ENCODE data around the gene TFB2M.
"Not testable (repeated sequence)": the region's sequence is repeated elsewhere in the genome, so short reads cannot be mapped to it uniquely, and the experiment has no call there.

The TFB2M gene

DNA sequence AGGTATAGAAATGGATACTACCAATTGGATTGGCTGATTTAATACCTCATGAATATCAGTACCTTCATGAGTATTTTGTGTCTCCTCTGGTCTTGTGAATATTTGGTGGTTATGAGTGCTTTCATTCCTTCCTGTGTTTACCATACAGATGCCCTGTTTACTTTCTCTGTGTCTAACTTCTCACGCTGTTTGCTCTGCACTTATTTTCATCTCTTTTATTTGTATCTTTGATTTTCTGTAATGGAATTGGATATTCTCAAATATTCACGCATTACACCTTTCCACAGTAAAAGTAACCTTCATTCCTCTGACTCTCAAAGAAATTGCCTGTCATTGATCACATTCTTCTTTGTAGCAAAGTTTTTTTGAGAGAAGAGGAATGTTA lies 17.0 kb upstream of the TFB2M start:
- DNase-seq (ENCODE audit: low read depth), result no peak

DNA sequence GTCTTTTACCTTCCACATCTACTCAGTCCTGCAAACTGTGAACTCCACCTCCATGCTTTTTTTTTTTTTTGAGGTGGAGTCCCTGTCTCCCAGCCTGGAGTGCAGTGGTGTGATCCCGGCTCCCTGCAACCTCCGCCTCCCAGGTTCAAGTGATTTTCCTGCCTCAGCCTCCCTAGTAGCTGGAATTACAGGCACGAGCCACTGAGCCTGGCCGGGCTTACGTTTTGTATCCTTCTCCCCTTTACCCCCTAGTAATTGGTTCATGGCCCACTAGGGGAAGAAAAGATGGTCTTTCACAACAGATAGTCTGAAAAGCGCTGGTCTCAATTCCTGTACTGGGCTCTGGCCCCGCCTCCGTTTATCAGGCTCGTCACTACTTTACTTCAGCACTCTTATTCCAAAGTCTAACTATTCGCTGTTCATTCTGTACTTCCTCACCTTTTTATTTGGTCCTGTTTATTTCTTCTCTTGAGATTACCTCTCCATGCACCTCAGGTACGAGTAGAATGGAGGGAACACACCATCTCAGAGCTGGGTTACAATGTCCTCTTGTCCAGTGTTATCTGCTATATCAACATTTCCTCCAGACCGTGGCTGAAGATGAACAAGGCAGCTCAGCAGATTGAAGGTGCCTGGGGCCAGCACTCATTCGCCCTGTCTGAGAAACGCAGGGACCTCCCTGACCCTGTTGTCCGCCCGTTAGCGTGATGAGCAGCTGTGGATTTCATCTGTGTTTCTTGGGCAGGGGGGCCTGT lies 16.4 kb upstream of the TFB2M start:
- DNase-seq (ENCODE audit: low read depth), result no peak

DNA sequence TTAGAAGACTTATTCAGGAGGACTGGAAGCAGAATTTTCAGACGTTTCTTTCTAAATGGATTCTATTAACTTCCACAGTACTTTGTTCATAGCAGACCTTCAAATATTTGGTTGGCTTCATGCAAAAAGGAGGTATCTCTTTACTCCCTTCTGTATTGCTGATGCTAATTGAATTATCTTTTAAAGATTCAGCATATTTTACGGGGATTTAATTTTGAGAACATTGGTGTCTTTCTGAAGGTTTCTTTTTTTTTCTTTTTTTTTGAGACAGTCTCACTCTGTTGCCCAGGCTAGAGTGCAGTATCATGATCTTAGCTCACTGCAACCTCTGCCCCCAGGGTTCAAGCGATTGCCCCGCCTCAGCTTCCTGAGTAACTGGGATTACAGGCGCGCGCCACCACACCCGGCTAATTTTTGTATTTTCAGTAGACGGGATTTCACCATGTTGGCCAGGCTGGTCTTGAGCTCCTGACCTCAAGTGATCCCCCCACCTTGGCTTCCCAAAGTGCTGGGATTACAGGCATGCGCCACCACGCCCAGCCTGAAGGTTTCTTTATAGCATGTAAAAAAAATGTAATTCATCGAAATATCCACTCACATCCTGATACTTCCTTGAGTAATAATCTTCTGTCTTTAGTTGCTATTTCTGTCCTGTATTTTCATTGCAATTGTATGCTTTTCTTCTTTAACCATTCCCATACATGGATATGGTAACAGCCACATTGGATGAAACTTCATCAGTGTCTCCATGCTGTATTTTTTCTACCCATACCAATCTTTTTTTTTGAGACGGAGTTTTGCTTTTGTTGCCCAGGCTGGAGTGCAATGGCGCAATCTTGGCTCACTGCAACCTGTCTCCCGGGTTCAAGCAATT lies 14.7 kb upstream of the TFB2M start:
- no peak for DNase-seq (ENCODE audit: low read depth)

DNA sequence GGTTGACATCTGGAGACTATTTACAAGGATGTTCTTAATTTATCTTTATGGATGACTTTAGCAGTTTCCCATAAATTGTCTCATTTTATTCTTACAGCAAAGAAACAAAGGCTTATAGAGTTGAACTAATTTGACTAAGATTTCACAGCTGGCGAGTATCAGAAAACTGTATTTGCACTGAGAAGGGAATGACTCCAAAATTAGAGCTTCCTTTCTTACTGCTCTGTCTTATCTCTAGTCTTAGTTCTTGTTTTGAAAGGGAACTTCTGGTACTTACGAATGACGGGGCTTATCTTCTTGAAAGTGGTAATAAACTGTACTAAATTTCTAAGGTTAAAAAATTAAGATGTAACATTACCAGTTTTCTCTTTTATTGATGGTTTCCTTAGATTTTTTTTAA lies 13.8 kb upstream of the TFB2M start:
- no peak for DNase-seq (ENCODE audit: low read depth)

DNA sequence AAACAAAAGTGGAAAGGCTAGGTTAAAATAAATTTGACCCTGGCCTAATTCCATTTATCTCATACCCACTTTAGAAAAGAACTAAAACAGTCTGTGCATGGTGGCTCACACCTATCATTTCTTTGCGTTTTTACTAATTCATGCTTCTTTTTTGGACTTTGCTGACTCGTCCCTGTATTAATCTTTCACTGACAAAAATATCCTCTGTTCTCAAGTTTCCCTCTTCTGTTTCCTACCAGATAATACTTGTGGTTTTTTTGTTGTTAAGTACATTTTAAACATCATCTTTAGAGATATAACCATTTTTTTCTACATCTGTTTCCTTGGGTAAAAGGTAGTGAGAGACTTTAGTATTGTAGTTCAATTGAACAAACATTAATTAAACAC lies 11.7 kb upstream of the TFB2M start:
- DNase-seq (ENCODE audit: low read depth), result no peak

DNA sequence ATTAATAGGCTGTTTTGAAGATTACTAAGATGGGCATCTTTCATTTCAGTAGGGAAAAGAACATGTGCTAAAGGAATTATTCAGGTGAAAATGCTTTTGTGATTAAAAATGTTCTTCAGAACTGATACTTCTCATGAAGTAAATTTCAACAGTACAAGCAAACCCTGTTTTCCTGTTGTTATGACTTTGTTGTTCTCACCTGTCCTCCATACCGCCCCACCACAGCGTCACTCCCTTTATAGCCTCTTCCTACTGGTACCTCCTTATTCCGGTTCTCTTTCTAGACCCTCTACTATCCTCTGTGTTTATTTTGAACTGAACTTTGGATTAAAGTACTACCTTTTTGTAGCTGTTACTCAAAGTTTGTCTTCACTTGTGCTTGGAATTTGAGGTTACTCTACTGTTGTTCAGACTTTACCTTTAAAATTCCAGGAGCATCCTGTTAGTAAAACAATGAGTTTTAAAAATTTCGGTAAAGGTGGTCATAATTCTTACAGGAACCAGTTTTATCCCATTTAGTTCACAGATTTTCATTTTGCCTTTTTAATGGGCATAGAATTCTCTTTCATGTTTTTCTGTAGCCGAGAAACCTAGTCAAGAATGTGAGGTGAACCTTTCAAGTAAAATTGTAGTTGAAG lies 11.1 kb upstream of the TFB2M start:
- no peak for DNase-seq (ENCODE audit: low read depth)

DNA sequence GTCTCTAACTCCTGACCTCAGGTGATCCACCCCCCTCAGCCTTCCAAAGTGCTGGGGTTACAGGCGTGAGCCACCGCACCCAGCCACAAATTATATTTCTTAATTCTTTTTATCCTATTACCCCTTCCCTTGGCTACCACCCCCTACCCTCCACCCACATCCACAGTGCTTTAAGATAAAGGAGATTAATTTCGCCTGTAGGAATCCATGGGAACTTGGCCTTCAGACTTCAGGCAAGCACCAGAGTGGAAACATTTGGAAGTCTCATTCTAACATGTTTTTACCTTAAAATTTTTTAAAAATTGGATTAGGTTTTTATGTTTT lies 10.6 kb upstream of the TFB2M start:
- no peak for DNase-seq (ENCODE audit: low read depth)

DNA sequence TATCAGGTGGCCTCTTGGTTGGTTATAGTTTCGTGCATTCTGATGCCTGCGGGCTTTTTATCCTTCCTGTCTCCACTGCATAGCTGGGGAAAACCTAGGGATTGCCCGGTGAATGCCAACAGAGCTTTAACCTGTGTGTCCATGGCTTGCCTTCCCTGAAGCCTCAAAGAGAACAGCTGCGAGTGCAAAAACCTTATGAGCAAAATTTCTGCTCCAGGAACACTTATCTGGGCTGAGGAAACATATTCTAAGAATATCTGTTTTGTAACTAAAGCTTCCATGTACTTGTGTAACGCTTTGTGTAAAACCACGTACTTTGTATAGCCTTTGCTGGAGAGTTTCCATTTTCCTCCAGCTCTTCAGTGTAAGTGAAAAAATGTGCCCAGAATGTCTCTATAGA lies 7.4 kb upstream of the TFB2M start:
- no peak for DNase-seq (ENCODE audit: low read depth)

DNA sequence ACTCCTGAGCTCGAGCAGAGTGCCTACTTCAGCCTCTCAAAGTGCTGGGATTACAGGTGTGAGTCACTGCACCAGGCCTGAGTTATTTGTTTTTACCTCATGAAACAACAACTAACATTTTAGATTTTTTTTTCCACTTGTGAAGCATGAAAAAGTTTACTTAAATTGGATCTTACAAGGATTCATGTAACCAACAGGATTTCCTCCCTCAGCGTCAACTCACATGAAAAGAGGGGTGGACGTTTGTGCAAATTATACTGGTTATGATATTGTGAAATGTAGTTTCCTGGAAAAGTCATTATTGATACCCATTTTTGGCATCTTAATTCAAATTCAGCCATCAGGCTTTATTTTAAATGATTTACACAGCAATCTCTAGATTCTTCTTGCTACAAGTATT lies 6.7 kb upstream of the TFB2M start:
- DNase-seq (ENCODE audit: low read depth), result no peak

DNA sequence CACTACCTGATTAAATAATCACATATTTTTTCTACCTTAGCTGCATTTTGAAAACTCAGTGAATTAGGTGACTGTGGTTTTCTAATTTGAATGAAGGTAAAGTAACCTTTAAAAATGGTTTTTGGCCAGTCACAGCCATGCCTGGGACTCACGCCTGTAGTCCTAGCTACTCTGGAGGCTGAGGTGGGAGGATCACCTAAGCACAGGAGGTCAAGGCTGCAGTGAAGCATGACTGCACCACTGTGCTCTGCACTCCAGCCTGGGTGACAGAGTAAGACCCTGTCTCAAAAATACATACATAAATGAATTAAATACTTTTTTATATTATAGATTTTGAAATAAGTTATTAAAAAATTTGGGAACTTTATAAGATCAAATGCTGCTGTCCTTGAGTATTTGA lies 5.9 kb upstream of the TFB2M start:
- no peak for DNase-seq (ENCODE audit: low read depth)

DNA sequence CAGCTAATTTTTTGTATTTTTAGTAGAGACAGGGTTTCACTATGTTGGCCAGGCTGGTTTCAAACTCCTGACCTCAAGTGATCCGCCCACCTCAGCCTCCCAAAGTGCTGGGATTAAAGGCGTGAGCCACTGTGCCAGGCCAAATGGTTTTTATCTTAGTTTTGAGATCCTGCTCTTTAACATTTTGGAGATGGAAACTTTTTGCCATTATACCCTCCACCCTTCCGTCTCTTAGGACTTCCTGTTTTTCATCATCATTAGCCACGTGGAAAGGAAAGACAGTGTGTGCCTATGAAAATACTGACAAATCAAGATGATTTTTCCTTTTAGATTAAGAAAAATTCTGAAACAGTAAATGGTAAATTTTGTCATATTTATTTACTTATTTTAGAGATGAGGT lies 5.2 kb upstream of the TFB2M start:
- not testable (repeated sequence) for DNase-seq (ENCODE audit: low read depth)

DNA sequence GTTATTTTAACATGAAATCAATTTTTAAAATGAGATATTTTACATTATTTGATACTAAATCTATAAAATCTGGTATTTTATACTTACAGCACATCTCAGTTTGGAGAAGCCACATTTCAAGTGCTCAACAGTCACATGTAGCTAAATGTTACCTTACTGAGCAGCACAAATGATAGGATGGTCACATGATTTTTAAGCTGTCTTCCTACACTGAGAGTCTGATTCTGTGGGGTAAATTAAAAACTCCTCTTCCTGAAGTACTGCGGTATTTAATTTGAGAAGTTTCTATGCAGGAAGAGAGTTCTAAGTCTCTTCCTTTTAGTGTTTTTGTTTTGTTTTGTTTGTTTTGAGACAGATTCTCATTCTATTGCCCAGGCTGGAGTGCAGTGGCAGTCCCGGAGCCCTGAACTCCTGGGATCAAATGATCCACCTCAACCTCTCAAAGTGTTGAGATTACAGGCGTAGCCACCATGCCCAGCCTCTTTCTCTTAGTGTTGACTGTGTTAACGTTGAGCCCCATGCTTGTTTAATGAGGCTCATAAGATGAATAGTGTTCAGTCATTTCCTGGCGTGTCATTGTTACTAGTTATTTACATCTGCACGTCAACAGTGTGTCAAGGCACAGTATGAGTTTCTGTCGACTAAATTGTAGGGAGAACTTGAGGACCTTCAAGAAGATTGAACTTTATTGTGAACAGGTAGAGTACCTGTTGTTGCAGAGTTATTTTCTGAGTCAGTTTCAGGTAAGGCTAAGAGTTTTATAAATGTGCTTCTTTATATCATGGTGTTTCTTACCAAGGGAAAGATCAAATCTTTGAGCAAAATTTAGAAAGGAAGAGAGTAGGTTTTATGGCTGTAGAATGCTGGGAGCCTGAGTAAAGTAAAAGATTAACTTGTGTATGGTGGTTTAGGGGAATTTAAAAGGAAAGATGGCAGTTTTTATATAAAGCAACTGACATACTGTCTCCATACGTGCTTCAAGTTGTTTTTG lies 3.5 kb upstream of the TFB2M start:
- no peak for DNase-seq (ENCODE audit: low read depth)

DNA sequence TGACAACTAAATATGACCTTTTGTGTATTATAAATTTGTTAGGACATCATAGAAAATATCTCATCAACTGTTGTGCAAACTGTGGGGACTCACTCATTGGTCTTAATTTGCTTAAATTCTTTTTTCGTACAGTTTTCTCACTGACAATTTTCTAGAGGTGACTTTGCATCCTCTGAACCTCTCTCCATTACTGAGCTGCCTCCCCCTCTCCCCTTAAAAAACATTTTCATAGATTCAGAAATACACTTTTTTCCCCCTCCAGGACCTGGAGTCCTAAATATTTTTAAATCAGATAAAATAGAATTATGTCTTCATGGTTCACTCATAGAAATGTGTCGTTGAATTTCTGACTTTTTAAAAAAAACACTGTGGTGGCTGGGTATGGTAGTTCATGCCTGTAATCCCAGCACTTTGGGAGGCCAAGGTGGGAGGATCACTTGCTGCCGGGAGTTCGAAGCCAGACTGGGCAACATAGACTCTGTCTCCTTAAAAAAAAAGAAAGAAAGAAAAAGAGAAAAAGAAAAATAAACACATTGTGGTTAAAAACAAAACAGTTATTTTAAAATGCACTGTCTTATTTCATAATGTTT lies 1.7 kb upstream of the TFB2M start:
- no peak for DNase-seq (ENCODE audit: low read depth)

DNA sequence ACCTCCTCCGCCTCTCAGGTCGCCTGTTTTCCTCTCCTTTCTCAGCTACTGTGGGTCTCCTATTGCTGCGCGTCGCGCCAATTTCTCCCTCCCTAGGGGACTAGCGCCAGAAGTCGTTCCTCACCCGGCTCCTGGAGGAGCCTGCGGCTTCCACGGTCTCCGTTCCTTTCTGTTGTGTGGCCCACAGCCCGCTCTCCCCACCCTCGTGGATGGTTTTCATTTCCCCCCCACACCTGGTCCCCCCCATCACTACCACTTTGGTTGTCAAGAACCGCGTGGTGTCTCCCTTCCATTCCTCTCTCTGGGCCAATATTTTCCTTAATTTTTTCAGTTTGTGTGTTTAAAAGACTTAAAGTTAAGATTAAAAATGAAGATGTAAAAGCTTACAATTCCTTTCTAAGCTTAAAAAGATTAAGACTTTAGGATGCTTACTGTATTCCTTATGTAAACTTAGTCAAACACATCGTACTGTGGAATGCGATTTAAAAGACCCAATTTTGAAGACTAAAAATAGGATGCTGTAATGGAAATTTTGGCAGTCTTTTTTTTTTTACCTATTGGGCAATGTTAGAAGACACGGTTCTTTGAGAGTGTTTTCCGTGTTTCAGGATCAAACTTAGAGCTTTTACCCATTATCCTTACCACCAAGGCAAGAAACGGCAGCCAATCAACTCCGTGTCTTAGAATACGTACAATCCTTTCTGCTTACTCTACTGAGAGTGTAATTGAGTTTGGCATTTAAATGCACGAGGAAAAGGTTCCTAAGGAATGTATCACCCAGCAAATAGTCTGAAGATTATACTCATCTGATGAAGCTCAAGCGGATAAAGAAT lies 968 bp upstream of the TFB2M start:
- peak; percentile 62 for DNase-seq (ENCODE audit: low read depth)

DNA sequence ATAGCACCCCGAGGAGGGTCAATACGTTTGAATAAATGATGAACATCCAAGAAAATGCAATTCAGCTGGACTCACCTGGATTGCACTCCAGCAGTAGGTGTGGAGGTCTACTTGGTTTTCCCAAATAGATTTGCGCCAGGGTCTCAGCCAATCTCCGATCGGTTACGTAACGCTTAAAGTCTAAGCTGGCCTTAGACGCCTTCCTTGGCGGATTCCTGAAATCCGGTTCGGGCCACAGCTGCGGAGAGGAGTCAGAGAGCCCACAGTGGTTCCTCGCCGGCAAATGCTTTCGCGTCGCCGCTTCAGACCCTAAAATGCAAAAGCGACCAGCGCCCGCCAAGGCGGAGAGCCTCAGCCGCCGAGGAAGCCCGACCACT lies 322 bp downstream of the TFB2M start:
- no peak for DNase-seq (ENCODE audit: low read depth)

DNA sequence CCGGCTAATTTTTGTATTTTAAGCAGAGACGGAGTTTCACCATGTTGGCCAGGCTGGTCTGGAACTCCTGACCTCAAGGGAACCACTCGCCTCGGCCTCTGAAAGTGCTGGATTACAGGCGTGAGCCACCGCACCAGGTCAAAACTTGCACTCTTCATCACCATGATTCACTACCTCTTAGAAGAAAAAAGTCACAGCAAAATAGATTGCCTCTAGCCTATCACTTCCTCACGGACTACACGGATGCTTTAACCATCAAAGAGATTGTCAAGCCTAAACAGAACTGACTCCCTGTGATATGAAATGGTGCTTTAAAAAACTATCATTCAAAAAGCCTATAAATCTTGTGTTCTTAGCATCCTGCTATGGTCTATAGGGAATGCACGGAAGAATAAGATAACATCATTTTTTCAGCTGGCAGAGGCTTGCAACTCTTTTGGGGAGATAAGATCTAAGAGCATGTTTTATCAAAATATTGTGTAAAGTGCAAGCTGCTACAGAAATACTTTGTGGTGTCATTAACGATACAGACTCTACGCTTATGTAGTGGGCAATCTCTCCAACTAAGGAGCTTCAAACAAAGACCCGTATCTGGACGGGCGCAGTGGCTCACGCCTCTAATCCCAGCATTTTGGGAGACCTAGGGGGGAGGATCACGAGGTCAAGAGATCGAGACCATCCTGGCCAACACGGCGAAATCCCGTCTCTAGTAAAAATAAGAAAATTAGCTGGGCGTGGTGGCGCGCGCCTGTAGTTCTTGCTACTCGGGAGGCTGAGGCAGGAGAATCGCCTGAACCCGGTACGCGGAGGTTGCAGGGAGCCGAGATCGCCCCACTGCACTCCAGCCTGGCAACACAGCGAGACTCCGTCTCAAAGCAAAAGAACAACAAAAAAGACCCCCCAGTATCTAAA lies 966 bp downstream of the TFB2M start:
- DNase-seq (ENCODE audit: low read depth), result no peak

DNA sequence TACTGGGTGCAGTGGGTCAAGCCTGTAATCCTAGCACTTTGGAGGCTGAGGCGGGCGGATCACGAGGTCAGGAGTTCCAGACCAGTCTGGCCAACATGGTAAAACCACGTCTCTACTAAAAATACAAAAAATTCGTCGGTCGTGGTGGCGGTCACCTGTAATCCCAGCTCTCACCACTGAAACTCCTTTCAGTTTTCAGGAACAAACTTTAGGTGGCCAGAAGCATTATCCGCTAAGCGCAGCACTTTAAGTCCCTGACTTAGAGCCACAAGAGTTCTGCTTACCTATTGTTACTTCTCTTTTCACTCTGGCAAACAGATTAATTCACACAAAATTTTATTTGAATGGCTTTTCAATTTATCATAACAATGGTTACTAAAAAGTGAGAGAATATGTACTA lies 5.2 kb downstream of the TFB2M start:
- DNase-seq (ENCODE audit: low read depth), result not testable (repeated sequence)

DNA sequence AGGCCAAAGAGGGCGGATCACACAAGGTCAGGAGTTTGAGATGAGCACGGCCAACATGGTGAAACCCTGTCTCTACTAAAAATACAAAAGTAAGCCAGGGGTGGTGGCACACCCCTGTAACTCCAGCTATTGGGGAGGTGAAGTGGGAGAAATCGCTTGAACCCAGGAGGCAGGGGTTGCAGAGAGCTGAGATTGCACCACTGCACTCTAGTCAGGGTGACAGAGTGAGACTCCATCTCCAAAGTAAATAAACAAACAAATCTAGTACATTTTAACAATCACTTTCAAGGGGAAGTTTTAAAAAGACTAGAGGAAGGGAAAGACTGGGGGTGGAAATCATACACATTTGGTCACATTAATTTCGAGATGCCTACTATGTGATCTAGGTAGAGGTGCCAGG lies 6.8 kb downstream of the TFB2M start:
- no peak for DNase-seq (ENCODE audit: low read depth)

DNA sequence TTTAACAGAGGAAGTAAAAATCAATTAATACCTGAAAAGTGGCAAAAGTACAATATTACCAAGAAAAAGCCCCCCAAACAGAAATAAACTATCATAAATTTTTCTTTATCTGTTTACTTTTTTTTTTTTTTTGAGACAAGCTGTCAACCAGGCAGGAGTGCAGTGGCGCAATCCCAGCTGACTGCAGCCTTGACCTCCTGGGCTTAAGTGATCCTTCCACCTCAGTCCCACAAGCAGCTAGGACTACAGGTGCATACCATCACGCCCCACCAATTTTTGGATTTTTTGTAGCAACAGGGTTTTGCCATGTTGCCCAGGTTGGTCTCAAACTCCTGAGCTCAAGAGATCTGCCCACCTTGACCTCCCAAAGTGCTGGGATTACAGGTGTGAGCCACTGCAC lies 8.0 kb downstream of the TFB2M start:
- DNase-seq (ENCODE audit: low read depth), result no peak

DNA sequence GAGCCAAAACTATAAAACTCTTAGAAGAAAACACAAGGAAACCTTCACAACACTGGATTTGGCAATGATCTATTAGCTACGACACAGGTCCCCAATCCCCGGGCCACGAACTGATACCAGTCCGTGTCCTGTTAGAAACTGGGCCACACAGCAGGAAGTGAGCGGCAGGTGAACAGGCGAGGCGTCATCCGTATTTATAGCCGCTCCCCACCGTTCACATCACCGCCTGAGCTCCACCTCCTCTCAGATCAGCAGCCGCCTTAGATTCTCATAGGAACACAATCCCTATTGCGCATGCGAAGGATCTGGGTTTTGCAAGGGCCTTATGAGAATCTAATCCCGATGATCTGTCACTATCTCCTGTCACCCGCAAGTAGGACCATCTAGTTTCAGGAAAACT lies 11.9 kb downstream of the TFB2M start:
- no peak for DNase-seq (ENCODE audit: low read depth)

All from stromal cell of bone marrow (primary cell).